Stomach (tissue), 4 donors: Measurements from ENCODE around the gene SMURF1.

Experiments used
- EP300 ChIP-seq: sonication (generic); formaldehyde crosslinking; IDR thresholded peaks from one replicate; pipeline ENCODE4 v1.6.1; 2017; ENCODE audit warnings: antibody characterized with exemption
- POLR2A ChIP-seq, 4 donors: fragments of 450-650 bp; IDR thresholded peaks; one replicate each; pipeline ENCODE4 v1.6.1; 2016; ENCODE audit warnings: antibody characterized with exemption in 4 of 4, control low read depth in 2 of 4, mild to moderate bottlenecking in 1 of 4, moderate library complexity in 1 of 4
- TF ChIP-seq, protein P1 (sequence below), 7 experiments: fragments of 450-650 bp in 4 of 7; fragments of 200-600 bp in 3 of 7; sonication (generic) in 3 of 7; IDR thresholded peaks; one replicate each; pipeline ENCODE4 v1.5.1; 2016 to 2019; ENCODE audit warnings: antibody characterized with exemption in 7 of 7, control low read depth in 2 of 7, mild to moderate bottlenecking in 1 of 7

DNA sequence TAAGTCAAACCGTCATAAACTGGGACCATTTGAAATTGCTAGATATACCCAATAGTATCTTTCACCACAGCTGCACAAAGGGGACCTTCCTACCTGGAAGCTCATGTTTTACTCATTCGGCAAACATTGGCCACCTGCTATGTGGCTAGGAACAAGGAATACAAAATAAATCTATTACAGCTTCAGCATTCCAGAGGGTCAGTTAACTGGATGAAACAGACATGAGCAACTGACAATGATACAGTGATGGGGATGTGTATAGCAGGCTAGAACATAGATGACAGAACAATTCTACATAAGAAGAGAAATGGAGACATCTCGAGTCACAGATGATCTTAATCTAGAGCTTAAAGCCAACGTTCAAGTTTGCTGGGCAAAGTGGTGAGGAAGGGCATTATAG, 3.1 kb upstream of the SMURF1 start:
- TF ChIP-seq EP300 (no peak), POLR2A (IDR thresholded peaks at IDR 0.05) (no peak)
- TF ChIP-seq, protein P1, sequence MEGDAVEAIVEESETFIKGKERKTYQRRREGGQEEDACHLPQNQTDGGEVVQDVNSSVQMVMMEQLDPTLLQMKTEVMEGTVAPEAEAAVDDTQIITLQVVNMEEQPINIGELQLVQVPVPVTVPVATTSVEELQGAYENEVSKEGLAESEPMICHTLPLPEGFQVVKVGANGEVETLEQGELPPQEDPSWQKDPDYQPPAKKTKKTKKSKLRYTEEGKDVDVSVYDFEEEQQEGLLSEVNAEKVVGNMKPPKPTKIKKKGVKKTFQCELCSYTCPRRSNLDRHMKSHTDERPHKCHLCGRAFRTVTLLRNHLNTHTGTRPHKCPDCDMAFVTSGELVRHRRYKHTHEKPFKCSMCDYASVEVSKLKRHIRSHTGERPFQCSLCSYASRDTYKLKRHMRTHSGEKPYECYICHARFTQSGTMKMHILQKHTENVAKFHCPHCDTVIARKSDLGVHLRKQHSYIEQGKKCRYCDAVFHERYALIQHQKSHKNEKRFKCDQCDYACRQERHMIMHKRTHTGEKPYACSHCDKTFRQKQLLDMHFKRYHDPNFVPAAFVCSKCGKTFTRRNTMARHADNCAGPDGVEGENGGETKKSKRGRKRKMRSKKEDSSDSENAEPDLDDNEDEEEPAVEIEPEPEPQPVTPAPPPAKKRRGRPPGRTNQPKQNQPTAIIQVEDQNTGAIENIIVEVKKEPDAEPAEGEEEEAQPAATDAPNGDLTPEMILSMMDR (IDR thresholded peaks at IDR 0.05): no peak
